Left ventricle myocardium superior (tissue), 1 donor: ENCODE results near the gene RRAS2. TPM values are rescaled to one million over a fixed set of nuclear protein-coding genes. Genes with fewer than 3 reads are reported as not detected.
"Not testable (repeated sequence)": the region's sequence is repeated elsewhere in the genome, so short reads cannot be mapped to it uniquely, and the experiment has no call there.

Experiments used
- ATAC-seq: fragments of 200-7000 bp; cut with Tn5 transposase; one replicate; pipeline ENCODE4 v1.9.1; 2020; ENCODE audit warnings: mild to moderate bottlenecking, moderate library complexity
- DNase-seq: peaks from one replicate; pipeline ENCODE4 v3.0.0-alpha.2; 2020
- intact Hi-C: fragments of 100-400 bp; cut with micrococcal nuclease; formaldehyde crosslinking; loops from one replicate; pipeline ENCODE4 v1.11.0; 2022
- total RNA-seq: library from RNA; stranded (reverse); fragmentation: NEBNext Ultra II Directional; extraction: Animal tissue kit (Norgen Biotek cat#: 25700); gene quantifications from one replicate; pipeline ENCODE4 v1.2.1, GENCODE V29; 2021
- donor health status: DM: no; HTN: yes; CAD: no; lungs with severe emphysema.

Gene RRAS2
- total RNA-seq, 1 donor from 2014 or later, result 30.6 TPM

- ATAC-seq, result no peak
- intact Hi-C loops, result no loop called here
Measured at GRCh38 chr11:14312736-14313438, 46.1 kb downstream of the RRAS2 start.

GRCh38 chr11:14310679-14311078 is 48.3 kb downstream of the RRAS2 start:
- intact Hi-C loops, result no loop called here
- ATAC-seq (no peak), DNase-seq (no peak)

More at GRCh38 chr11:14312736-14313438, 46.1 kb downstream of the RRAS2 start:
- no peak for DNase-seq

GRCh38 chr11:14309425-14310192 is 49.4 kb downstream of the RRAS2 start:
- ATAC-seq (peak; percentile 10), DNase-seq (no peak)
- intact Hi-C loops, result no loop called here

- intact Hi-C loops, result no loop called here
- DNase-seq (no peak), ATAC-seq (no peak)
Measured at GRCh38 chr11:14308897-14309387, 50.0 kb downstream of the RRAS2 start.

- intact Hi-C loops, result no loop called here
- no peak for DNase-seq
- peak; percentile 51 for ATAC-seq
Measured at GRCh38 chr11:14308114-14308896, 50.7 kb downstream of the RRAS2 start.

- no peak for ATAC-seq
- no peak for DNase-seq
- intact Hi-C loops, result no loop called here
Measured at GRCh38 chr11:14306481-14306880, 52.5 kb downstream of the RRAS2 start.

GRCh38 chr11:14305649-14306048 is 53.3 kb downstream of the RRAS2 start:
- ATAC-seq (no peak), DNase-seq (no peak)
- intact Hi-C loops, result no loop called here

GRCh38 chr11:14304601-14305000 is 54.4 kb downstream of the RRAS2 start:
- no peak for DNase-seq
- intact Hi-C loops, result loop anchor here (5.0 kb wide), 1 partner anchor 153 kb away; no protein-coding TSS in a partner anchor
- ATAC-seq, result no peak

- intact Hi-C loops, result loop anchor here (5.0 kb wide), 1 partner anchor 157 kb away; no protein-coding TSS in a partner anchor
- DNase-seq (no peak), ATAC-seq (peak; percentile 88)
Measured at GRCh38 chr11:14300661-14301304, 58.2 kb downstream of the RRAS2 start.

- DNase-seq (no peak), ATAC-seq (peak; percentile 54)
- intact Hi-C loops, result loop anchor here (5.0 kb wide), 1 partner anchor 157 kb away; no protein-coding TSS in a partner anchor
Measured at GRCh38 chr11:14299921-14300320, 59.1 kb downstream of the RRAS2 start.

GRCh38 chr11:14290422-14290821 is 68.6 kb downstream of the RRAS2 start:
- DNase-seq (no peak), ATAC-seq (no peak)
- intact Hi-C loops, result no loop called here

- intact Hi-C loops, result no loop called here
- peak; percentile 37 for ATAC-seq
- no peak for DNase-seq
Measured at GRCh38 chr11:14288189-14288935, 70.6 kb downstream of the RRAS2 start.

- ATAC-seq, DNase-seq, intact Hi-C loops: not testable (repeated sequence)
Measured at GRCh38 chr11:14278869-14279268, 80.1 kb downstream of the RRAS2 start.

GRCh38 chr11:14275076-14275475 is 83.9 kb downstream of the RRAS2 start:
- no peak for ATAC-seq
- no peak for DNase-seq
- intact Hi-C loops, result no loop called here

GRCh38 chr11:14273895-14274294 is 85.1 kb downstream of the RRAS2 start:
- ATAC-seq (no peak), DNase-seq (no peak)
- intact Hi-C loops, result no loop called here

GRCh38 chr11:14270690-14271542 is 88.1 kb downstream of the RRAS2 start:
- intact Hi-C loops, result no loop called here
- DNase-seq, result no peak
- ATAC-seq, result no peak
